ACC112 (cell line): Measurements from ENCODE around the gene GLI3.

ENCODE experiments used
- H2AFZ ChIP-seq: fragments of 200-600 bp; sonication (generic); one replicate; pipeline ENCODE4 v1.6.0; 2017; ENCODE audit warnings: antibody characterized with exemption, low read length; ENCODE audit not compliant: unreplicated experiment
- H3K27ac ChIP-seq: fragments of 200-600 bp; sonication (generic); 2 replicates; pipeline ENCODE4 v1.5.1; 2014; ENCODE audit warnings: low read depth, mild to moderate bottlenecking, antibody characterized with exemption, low read length, moderate library complexity
- H3K27me3 ChIP-seq: fragments of 200-600 bp; sonication (generic); 2 replicates; pipeline ENCODE4 v1.6.1; 2014; ENCODE audit warnings: mild to moderate bottlenecking, antibody characterized with exemption, low read length, moderate library complexity, mixed read lengths; ENCODE audit not compliant: insufficient read depth
- H3K36me3 ChIP-seq: fragments of 200-600 bp; sonication (generic); 2 replicates; pipeline ENCODE4 v1.6.1; 2016; ENCODE audit warnings: mild to moderate bottlenecking, antibody characterized with exemption, low read length, moderate library complexity, mixed read lengths; ENCODE audit not compliant: insufficient read depth
- H3K4me1 ChIP-seq: fragments of 200-600 bp; sonication (generic); one replicate; pipeline ENCODE4 v1.6.1; 2016; ENCODE audit warnings: low read length, mixed read lengths; ENCODE audit not compliant: insufficient read depth, unreplicated experiment, control insufficient read depth
- H3K4me3 ChIP-seq: fragments of 200-600 bp; sonication (generic); 2 replicates; pipeline ENCODE4 v1.5.1; 2014; ENCODE audit warnings: mild to moderate bottlenecking, low read depth, low read length
- H3K79me2 ChIP-seq: fragments of 200-600 bp; sonication (generic); one replicate; pipeline ENCODE4 v1.6.0; 2016; ENCODE audit warnings: low read length; ENCODE audit not compliant: control insufficient read depth, unreplicated experiment, insufficient read depth

The GLI3 gene

DNA sequence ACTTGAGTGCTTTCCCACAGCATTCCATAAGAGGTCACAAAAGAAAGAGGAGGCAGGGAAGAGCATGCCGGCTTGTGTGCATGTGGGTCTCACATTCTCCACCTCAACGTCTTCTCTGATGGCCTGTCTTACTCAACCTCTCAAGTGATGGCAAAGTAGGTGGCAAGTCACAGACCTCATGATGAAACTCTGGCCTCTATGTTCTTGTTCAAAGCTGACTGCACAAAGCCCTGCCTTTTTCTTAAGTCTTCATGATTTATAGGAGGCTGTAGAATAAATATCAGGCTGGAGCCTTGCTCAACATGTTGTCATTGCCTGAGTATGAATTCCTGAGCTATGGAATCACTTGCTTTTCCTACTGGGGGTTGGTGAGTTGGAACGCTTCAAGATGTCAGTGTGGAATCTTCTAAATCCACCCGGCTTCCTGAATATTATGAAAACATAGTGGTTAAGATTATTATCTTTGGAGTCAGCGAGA, 320.5 kb downstream of the GLI3 start:
- Histone ChIP-seq H2AFZ (no peak overlapping the region), H3K4me1 (peaks cover 51% of the 10 kb centered on the region), H3K36me3 (no peaks in the 10 kb centered on the region), H3K79me2 (no peaks in the 10 kb centered on the region), H3K4me3 (peak overlapping the region; percentile 18; the same call in 1 of the 2 replicates), H3K27ac (peak overlapping the region; percentile 94), H3K27me3 (no peaks in the 10 kb centered on the region)

DNA sequence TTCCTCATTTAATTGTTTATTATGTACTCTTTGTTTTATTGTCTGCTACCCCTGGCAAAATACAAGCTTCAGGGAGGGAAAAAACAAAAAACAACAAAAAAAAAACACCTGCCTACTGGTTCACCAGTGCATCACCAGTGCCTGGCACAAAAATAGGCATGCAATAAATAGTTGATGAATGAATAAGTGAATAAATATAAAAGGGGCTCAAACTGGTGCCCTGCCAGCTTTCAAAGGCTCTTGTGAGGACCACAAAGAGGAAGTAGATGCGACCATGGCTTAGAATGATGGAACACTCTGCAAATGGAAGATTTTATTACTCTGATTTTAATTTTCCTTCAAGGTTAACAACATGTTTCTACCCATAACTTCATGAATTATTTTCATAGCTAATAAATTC, 321.1 kb downstream of the GLI3 start:
- H3K79me2 ChIP-seq, result no peaks in the 10 kb centered on the region
- H3K4me1 ChIP-seq, result peaks cover 55% of the 10 kb centered on the region
- H3K27ac ChIP-seq, result peak overlapping the region; percentile 94
- H3K4me3 ChIP-seq, result no peak overlapping the region
- H2AFZ ChIP-seq, result no peak overlapping the region
- no peaks in the 10 kb centered on the region for H3K27me3 ChIP-seq
- no peaks in the 10 kb centered on the region for H3K36me3 ChIP-seq

DNA sequence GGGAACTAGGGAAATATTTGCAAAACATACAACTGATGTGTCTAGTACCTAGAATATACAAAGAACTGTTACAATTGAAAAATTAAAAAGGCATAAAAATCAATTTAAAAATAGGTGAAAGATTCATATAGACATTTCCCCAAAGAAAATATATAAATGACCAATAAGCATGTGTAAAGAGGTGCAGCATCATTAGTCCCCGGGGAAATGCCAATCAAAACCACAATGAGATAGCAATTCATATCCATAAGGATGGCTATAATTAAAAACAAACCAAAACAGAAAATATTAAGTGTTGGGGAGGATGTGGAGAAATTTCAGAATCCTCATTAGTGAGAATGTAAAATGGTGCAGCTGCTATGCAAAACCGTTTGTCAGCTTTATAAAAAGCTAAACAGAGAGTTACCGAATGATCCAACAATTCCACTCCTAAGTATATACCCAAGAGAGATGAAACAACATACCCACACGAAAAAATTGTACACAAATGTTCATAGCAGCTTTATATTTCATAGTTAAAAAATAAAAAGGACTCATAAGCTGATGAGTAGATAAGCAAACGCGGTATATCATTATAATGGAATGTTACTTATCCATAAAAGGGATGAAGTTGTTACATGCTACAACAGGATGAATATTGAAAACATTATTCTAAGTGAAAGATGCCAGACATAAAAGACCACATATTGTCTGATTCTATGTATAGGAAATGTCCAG, 324.0 kb downstream of the GLI3 start:
- H3K27ac ChIP-seq, result peak overlapping the region; percentile 72; the same call in 1 of the 2 replicates
- H3K4me3 ChIP-seq, result no peak overlapping the region
- H3K27me3 ChIP-seq, result no peaks in the 10 kb centered on the region
- peaks cover 45% of the 10 kb centered on the region for H3K4me1 ChIP-seq
- H3K79me2 ChIP-seq, result no peaks in the 10 kb centered on the region
- no peaks in the 10 kb centered on the region for H3K36me3 ChIP-seq
- H2AFZ ChIP-seq, result peak overlapping the region; percentile 44

DNA sequence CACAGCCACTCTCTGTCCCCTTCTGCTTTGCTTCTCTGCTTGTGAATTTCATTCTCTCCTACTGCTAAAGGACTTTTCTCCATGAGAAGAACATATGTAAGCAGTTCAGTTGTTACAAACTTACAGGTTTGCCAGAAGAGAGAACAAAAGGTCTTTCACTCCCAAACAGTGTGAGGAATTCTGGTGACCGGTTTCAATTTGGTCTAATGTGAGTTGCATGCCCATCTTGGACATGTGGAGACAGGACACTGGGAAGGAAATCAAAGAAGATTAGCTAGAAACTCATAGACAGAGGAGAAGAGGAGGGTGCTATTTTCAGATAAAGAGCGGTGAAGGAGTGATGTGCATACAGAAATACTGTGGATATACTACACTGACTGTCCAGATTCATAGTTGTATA, 324.6 kb downstream of the GLI3 start:
- Histone ChIP-seq H3K4me1 (peaks cover 39% of the 10 kb centered on the region), H3K4me3 (no peak overlapping the region), H3K36me3 (no peaks in the 10 kb centered on the region), H2AFZ (peak overlapping the region; percentile 44), H3K27me3 (no peaks in the 10 kb centered on the region), H3K27ac (peak overlapping the region; percentile 72), H3K79me2 (no peaks in the 10 kb centered on the region)

DNA sequence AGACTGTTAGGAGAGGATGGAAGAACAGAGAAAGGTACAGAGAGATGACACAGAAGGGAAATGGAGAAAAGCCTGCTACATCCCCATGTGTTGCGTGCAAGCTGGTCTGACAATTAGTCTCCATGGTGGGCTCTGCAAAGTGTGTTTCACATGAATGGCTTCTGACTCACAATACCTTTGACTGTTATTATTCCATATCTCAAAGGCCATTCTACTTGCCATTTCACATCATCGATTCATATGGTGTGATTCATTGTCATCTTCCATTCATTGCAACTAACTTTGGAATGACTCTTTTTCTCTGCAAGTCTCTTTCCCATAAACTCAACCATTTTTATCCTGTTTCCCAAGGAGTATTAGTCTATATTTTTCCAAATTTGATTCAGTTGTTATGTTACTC, 325.2 kb downstream of the GLI3 start:
- H3K27ac ChIP-seq, result peak overlapping the region; percentile 72
- H2AFZ ChIP-seq, result peak overlapping the region; percentile 44
- no peaks in the 10 kb centered on the region for H3K79me2 ChIP-seq
- H3K27me3 ChIP-seq, result no peaks in the 10 kb centered on the region
- H3K36me3 ChIP-seq, result no peaks in the 10 kb centered on the region
- peaks cover 34% of the 10 kb centered on the region for H3K4me1 ChIP-seq
- H3K4me3 ChIP-seq, result no peak overlapping the region
